SU-DHL-6 (cell line): ENCODE measurements around the gene SLC44A1.

Experiments used
- H2AFZ ChIP-seq: fragments of 200-600 bp; sonication (generic); 2 replicates; pipeline ENCODE4 v1.6.1; 2014; ENCODE audit warnings: low read depth, mild to moderate bottlenecking, moderate library complexity, mixed read lengths, antibody characterized with exemption, low read length; ENCODE audit not compliant: severe bottlenecking
- H3F3A ChIP-seq: fragments of 200-600 bp; shearing (Covaris generic); 2 replicates; pipeline ENCODE4 v1.6.0; 2016; ENCODE audit warnings: antibody characterized with exemption, mild to moderate bottlenecking; ENCODE audit not compliant: insufficient read depth
- H3K27ac ChIP-seq: fragments of 200-600 bp; sonication (generic); 2 replicates; pipeline ENCODE4 v1.5.1; 2016; ENCODE audit warnings: low read depth, mild to moderate bottlenecking, low read length, moderate library complexity, mixed read lengths
- H3K27me3 ChIP-seq: fragments of 200-600 bp; sonication (generic), shearing (Covaris generic); 2 replicates; pipeline ENCODE4 v1.6.0; 2014; ENCODE audit warnings: mild to moderate bottlenecking, low read length
- H3K36me3 ChIP-seq: fragments of 200-600 bp; sonication (generic); 2 replicates; pipeline ENCODE4 v1.6.1; 2014; ENCODE audit warnings: mild to moderate bottlenecking, low read length, mixed read lengths
- H3K4me2 ChIP-seq: fragments of 300-600, 200-600 bp; shearing (Covaris generic), sonication (generic); 2 replicates; pipeline ENCODE4 v1.6.0; 2014; ENCODE audit warnings: low read length, low read depth, mild to moderate bottlenecking; ENCODE audit not compliant: poor library complexity, severe bottlenecking
- H3K4me3 ChIP-seq: fragments of 200-600 bp; sonication (generic); 2 replicates; pipeline ENCODE4 v1.5.1; 2014; ENCODE audit warnings: antibody characterized with exemption, low read length, mild to moderate bottlenecking, mixed read lengths; ENCODE audit not compliant: insufficient read depth, poor library complexity, severe bottlenecking
- H3K79me2 ChIP-seq: fragments of 200-600 bp; sonication (generic); 2 replicates; pipeline ENCODE4 v1.6.1; 2014; ENCODE audit warnings: mild to moderate bottlenecking, low read length, moderate library complexity; ENCODE audit not compliant: insufficient read depth
- H3K9ac ChIP-seq: fragments of 200-600 bp; sonication (generic); 2 replicates; pipeline ENCODE4 v1.7.0; 2014; ENCODE audit warnings: mild to moderate bottlenecking, low read length
- H3K9me2 ChIP-seq: fragments of 200-600 bp; sonication (generic); replicated peaks from 2 replicates; pipeline ENCODE4 v1.6.1; 2014; ENCODE audit warnings: low read length; ENCODE audit not compliant: insufficient read depth
- H3K9me3 ChIP-seq: fragments of 200-600 bp; sonication (generic); 2 replicates; pipeline ENCODE4 v1.6.1; 2014; ENCODE audit warnings: low read length, mixed read lengths; ENCODE audit not compliant: insufficient read depth
- H4K20me1 ChIP-seq: fragments of 200-600 bp; sonication (generic); 2 replicates; pipeline ENCODE4 v1.6.1; 2014; ENCODE audit warnings: low read depth, mild to moderate bottlenecking, antibody characterized with exemption, low read length, moderate library complexity, mixed read lengths
- CTCF ChIP-seq: fragments of 200-600 bp; sonication (generic); IDR thresholded peaks from one replicate; pipeline ENCODE4 v1.5.1; 2017; ENCODE audit warnings: antibody characterized with exemption, mild to moderate bottlenecking, low read length, moderate library complexity; ENCODE audit not compliant: insufficient read depth, poor library complexity, severe bottlenecking
- EZH2phosphoT487 ChIP-seq: fragments of 200-600 bp; sonication (generic), shearing (Covaris generic); conservative IDR thresholded peaks from 2 replicates; pipeline ENCODE4 v1.6.1; 2018; ENCODE audit warnings: mild to moderate bottlenecking, antibody characterized with exemption, low read length, moderate library complexity, mixed read lengths

SLC44A1 gene

GRCh38 chr9:105419816-105420597 lies 175.6 kb downstream of the SLC44A1 start:
- Histone ChIP-seq H4K20me1 (no peaks in the 10 kb centered on the region), H3K27me3 (no peaks in the 10 kb centered on the region), H3F3A (no peaks in the 10 kb centered on the region), H2AFZ (no peak overlapping the region), H3K36me3 (no peaks in the 10 kb centered on the region), H3K9me2 (no peaks in the 10 kb centered on the region), H3K27ac (no peak overlapping the region), H3K79me2 (no peaks in the 10 kb centered on the region), H3K9me3 (no peaks in the 10 kb centered on the region), H3K4me3 (no peak overlapping the region), H3K4me2 (no peak overlapping the region), H3K9ac (no peak overlapping the region)
- TF ChIP-seq CTCF (no peak), EZH2phosphoT487 (no peak)

GRCh38 chr9:105421154-105421553 lies 176.7 kb downstream of the SLC44A1 start:
- H3K27me3 ChIP-seq, result no peaks in the 10 kb centered on the region
- H3K9me2 ChIP-seq, result no peaks in the 10 kb centered on the region
- H4K20me1 ChIP-seq, result no peaks in the 10 kb centered on the region
- no peak overlapping the region for H3K4me3 ChIP-seq
- H3F3A ChIP-seq, result no peaks in the 10 kb centered on the region
- no peaks in the 10 kb centered on the region for H3K36me3 ChIP-seq
- H3K27ac ChIP-seq, result no peak overlapping the region
- TF ChIP-seq EZH2phosphoT487, result no peak
- no peak for TF ChIP-seq CTCF
- no peak overlapping the region for H3K4me2 ChIP-seq
- no peaks in the 10 kb centered on the region for H3K9me3 ChIP-seq
- no peak overlapping the region for H2AFZ ChIP-seq
- H3K79me2 ChIP-seq, result no peaks in the 10 kb centered on the region
- no peak overlapping the region for H3K9ac ChIP-seq

- Histone ChIP-seq H3K27ac (no peak overlapping the region), H3K79me2 (no peaks in the 10 kb centered on the region), H3K9me3 (no peaks in the 10 kb centered on the region)
These were observed 177.4 kb downstream of the SLC44A1 start for GRCh38 chr9:105421864-105422263.

More at GRCh38 chr9:105421864-105422263, 177.4 kb downstream of the SLC44A1 start:
- Histone ChIP-seq H3K27me3 (no peaks in the 10 kb centered on the region), H2AFZ (no peak overlapping the region), H3K36me3 (no peaks in the 10 kb centered on the region), H3K4me2 (no peak overlapping the region), H4K20me1 (no peaks in the 10 kb centered on the region), H3F3A (no peaks in the 10 kb centered on the region), H3K9ac (no peak overlapping the region), H3K9me2 (no peaks in the 10 kb centered on the region), H3K4me3 (no peak overlapping the region)
- TF ChIP-seq CTCF, result no peak
- TF ChIP-seq EZH2phosphoT487, result no peak
